PFSK-1 (cell line): ENCODE data around the gene FOXN3.

ENCODE experiments used
- FOXP2 ChIP-seq: optimal IDR thresholded peaks from 2 replicates; pipeline ENCODE3; 2011; ENCODE audit warnings: borderline replicate concordance, control low read depth, inconsistent platforms; ENCODE audit not compliant: insufficient read depth; ENCODE audit errors: extremely low read length, extremely low read depth
- POLR2AphosphoS5 ChIP-seq: IDR thresholded peaks from 2 replicates; pipeline ENCODE4 v1.6.1; 2012; ENCODE audit warnings: low read depth, mild to moderate bottlenecking, control low read depth, low read length, moderate library complexity
- SIN3A ChIP-seq: IDR thresholded peaks from 2 replicates; pipeline ENCODE4 v1.6.1; 2012; ENCODE audit warnings: mild to moderate bottlenecking, low read length, moderate library complexity, borderline replicate concordance; ENCODE audit not compliant: insufficient read depth

GRCh38 chr14:89304972-89305703, 111.9 kb downstream of the FOXN3 start:
- no peak for TF ChIP-seq POLR2AphosphoS5
- no peak for TF ChIP-seq SIN3A
- no peak for TF ChIP-seq FOXP2
